Neural cell (in vitro differentiated cells): ENCODE results near the gene DAG1. TPM values are rescaled to one million over a fixed set of nuclear protein-coding genes. Genes with fewer than 3 reads are reported as not detected.

Experiments used
- H2AFZ ChIP-seq: fragments of 200-600, 300-800 bp; sonication (generic), shearing (Covaris generic); 2 replicates; pipeline ENCODE4 v1.6.0; 2014; ENCODE audit warnings: low read depth, mild to moderate bottlenecking, antibody characterized with exemption, low read length, moderate library complexity
- H3F3A ChIP-seq: fragments of 200-600 bp; shearing (Covaris generic); 2 replicates; pipeline ENCODE4 v1.6.1; 2016; ENCODE audit warnings: mild to moderate bottlenecking, moderate library complexity, mixed read lengths, antibody characterized with exemption, low read length; ENCODE audit not compliant: insufficient read depth, poor library complexity, severe bottlenecking
- H3K27ac ChIP-seq: fragments of 200-600, 300-800 bp; sonication (generic), shearing (Covaris generic); 2 replicates; pipeline ENCODE4 v1.5.1; 2014; ENCODE audit warnings: mild to moderate bottlenecking, low read length, moderate library complexity
- H3K27me3 ChIP-seq: fragments of 300-800, 200-600 bp; sonication (generic), shearing (Covaris generic); 2 replicates; pipeline ENCODE4 v1.6.0; 2014; ENCODE audit warnings: mild to moderate bottlenecking, low read depth, low read length, moderate library complexity; ENCODE audit not compliant: insufficient read depth
- H3K36me3 ChIP-seq: fragments of 300-800, 200-600 bp; sonication (generic), shearing (Covaris generic); 2 replicates; pipeline ENCODE4 v1.5.1; 2014; ENCODE audit warnings: mild to moderate bottlenecking, antibody characterized with exemption, low read length, moderate library complexity; ENCODE audit not compliant: insufficient read depth
- H3K4me2 ChIP-seq: fragments of 300-800, 200-600 bp; sonication (generic), shearing (Covaris generic); 2 replicates; pipeline ENCODE4 v1.6.0; 2014; ENCODE audit warnings: mild to moderate bottlenecking, low read length
- H3K4me3 ChIP-seq: fragments of 300-800, 200-600 bp; sonication (generic), shearing (Covaris generic); 2 replicates; pipeline ENCODE4 v1.5.1; 2014; ENCODE audit warnings: mild to moderate bottlenecking, low read length, moderate library complexity
- H3K79me2 ChIP-seq: fragments of 200-600 bp; shearing (Covaris generic); replicated peaks from 2 replicates; pipeline ENCODE4 v1.6.0; 2014; ENCODE audit warnings: mild to moderate bottlenecking, low read length, moderate library complexity; ENCODE audit not compliant: insufficient read depth
- H3K9ac ChIP-seq: fragments of 300-800, 200-600 bp; sonication (generic), shearing (Covaris generic); 2 replicates; pipeline ENCODE4 v1.6.1; 2016; ENCODE audit warnings: mild to moderate bottlenecking, low read length, mixed read lengths
- H3K9me2 ChIP-seq: fragments of 200-600 bp; shearing (Covaris generic); 2 replicates; pipeline ENCODE4 v1.6.1; 2016; ENCODE audit warnings: mild to moderate bottlenecking, low read length, mixed read lengths; ENCODE audit not compliant: insufficient read depth
- H3K9me3 ChIP-seq: fragments of 200-600, 300-800 bp; sonication (generic), shearing (Covaris generic); 2 replicates; pipeline ENCODE4 v1.6.1; 2016; ENCODE audit warnings: mild to moderate bottlenecking, mixed run types, low read length, moderate library complexity, mixed read lengths
- H4K20me1 ChIP-seq: fragments of 200-600 bp; shearing (Covaris generic); 2 replicates; pipeline ENCODE4 v1.6.1; 2016; ENCODE audit warnings: mild to moderate bottlenecking, mixed run types; ENCODE audit not compliant: insufficient read depth
- EP300 ChIP-seq: fragments of 450-650 bp; conservative IDR thresholded peaks from 2 replicates; pipeline ENCODE4 v1.6.1; 2014; ENCODE audit warnings: antibody characterized with exemption, mild to moderate bottlenecking, moderate library complexity; ENCODE audit not compliant: poor library complexity, severe bottlenecking
- EZH2 ChIP-seq: fragments of 200-600, 300-800 bp; shearing (Covaris generic), sonication (generic); IDR thresholded peaks from 2 replicates; pipeline ENCODE4 v1.6.1; 2014; ENCODE audit warnings: antibody characterized with exemption, low read length, borderline replicate concordance, mild to moderate bottlenecking; ENCODE audit not compliant: insufficient read depth, poor library complexity, severe bottlenecking
- MXI1 ChIP-seq: fragments of 450-650 bp; conservative IDR thresholded peaks from 2 replicates; pipeline ENCODE4 v1.6.1; 2014; ENCODE audit warnings: antibody characterized with exemption, mild to moderate bottlenecking; ENCODE audit not compliant: poor library complexity, severe bottlenecking
- POLR2AphosphoS5 ChIP-seq: IDR thresholded peaks from 2 replicates; pipeline ENCODE4 v1.6.1; 2012
- RAD21 ChIP-seq: fragments of 450-650 bp; conservative IDR thresholded peaks from 2 replicates; pipeline ENCODE4 v1.6.1; 2014; ENCODE audit warnings: antibody characterized with exemption, mild to moderate bottlenecking, moderate library complexity
- REST ChIP-seq: IDR thresholded peaks from 2 replicates; pipeline ENCODE4 v1.6.1; 2012; ENCODE audit warnings: borderline replicate concordance
- SMC3 ChIP-seq: fragments of 450-650 bp; conservative IDR thresholded peaks from 2 replicates; pipeline ENCODE4 v1.6.1; 2014; ENCODE audit warnings: antibody characterized with exemption, mild to moderate bottlenecking, moderate library complexity; ENCODE audit not compliant: poor library complexity
- TAF1 ChIP-seq: IDR thresholded peaks from 2 replicates; pipeline ENCODE4 v1.6.1; 2012; ENCODE audit warnings: low read depth
- polyA plus RNA-seq: library from polyadenylated mRNA; depleted of rRNA; stranded (reverse); fragments of >200 nt; gene quantifications from 2 replicates; pipeline ENCODE4 v1.2.3, GENCODE V29; 2014
- TF ChIP-seq, protein P1 (sequence below): fragments of 450-650 bp; IDR thresholded peaks from 2 replicates; pipeline ENCODE4 v1.5.1; 2014; ENCODE audit warnings: antibody characterized with exemption, mild to moderate bottlenecking, moderate library complexity; ENCODE audit not compliant: poor library complexity, severe bottlenecking

DAG1 gene
- polyA plus RNA-seq, 1 donor from 2014 or later, result 14.3 TPM

GRCh38 chr3:49434731-49435130 is 35.3 kb upstream of the DAG1 start:
- TF ChIP-seq EP300 (no peak), REST (no peak), POLR2AphosphoS5 (no peak), EZH2 (no peak), TAF1 (no peak), RAD21 (no peak), MXI1 (no peak), SMC3 (no peak)
- TF ChIP-seq, protein P1, sequence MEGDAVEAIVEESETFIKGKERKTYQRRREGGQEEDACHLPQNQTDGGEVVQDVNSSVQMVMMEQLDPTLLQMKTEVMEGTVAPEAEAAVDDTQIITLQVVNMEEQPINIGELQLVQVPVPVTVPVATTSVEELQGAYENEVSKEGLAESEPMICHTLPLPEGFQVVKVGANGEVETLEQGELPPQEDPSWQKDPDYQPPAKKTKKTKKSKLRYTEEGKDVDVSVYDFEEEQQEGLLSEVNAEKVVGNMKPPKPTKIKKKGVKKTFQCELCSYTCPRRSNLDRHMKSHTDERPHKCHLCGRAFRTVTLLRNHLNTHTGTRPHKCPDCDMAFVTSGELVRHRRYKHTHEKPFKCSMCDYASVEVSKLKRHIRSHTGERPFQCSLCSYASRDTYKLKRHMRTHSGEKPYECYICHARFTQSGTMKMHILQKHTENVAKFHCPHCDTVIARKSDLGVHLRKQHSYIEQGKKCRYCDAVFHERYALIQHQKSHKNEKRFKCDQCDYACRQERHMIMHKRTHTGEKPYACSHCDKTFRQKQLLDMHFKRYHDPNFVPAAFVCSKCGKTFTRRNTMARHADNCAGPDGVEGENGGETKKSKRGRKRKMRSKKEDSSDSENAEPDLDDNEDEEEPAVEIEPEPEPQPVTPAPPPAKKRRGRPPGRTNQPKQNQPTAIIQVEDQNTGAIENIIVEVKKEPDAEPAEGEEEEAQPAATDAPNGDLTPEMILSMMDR, result no peak
- no peak overlapping the region for H2AFZ ChIP-seq
- H3K9me3 ChIP-seq, result no peaks in the 10 kb centered on the region

DNA sequence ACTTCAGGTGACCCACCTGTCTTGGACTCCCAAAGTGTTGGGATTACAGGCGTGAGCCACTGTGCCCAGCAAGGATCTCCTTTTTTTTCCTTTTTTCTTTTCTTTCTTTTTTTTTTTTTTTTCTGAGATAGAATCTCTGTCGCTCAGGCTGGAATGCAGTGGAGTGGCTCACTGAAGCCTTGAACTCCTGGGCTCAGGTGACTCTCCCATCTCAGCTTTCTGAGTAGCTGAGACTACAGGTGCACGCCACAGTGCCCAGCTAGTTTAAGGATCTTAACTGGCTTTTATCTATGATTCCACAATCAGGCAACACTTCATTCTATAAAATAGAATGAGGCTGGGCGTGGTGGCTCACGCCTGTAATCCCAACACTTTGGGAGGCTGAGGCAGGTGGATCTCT is 24.7 kb upstream of the DAG1 start:
- Histone ChIP-seq H3K27ac (no peak overlapping the region), H4K20me1 (no peaks in the 10 kb centered on the region), H3K9ac (no peak overlapping the region), H3K36me3 (no peaks in the 10 kb centered on the region), H2AFZ (no peak overlapping the region), H3K4me2 (no peak overlapping the region), H3K9me3 (no peaks in the 10 kb centered on the region), H3F3A (no peaks in the 10 kb centered on the region), H3K27me3 (no peaks in the 10 kb centered on the region), H3K79me2 (no peaks in the 10 kb centered on the region), H3K9me2 (no peaks in the 10 kb centered on the region), H3K4me3 (no peak overlapping the region)
- TF ChIP-seq EP300 (no peak), REST (no peak), SMC3 (no peak), MXI1 (no peak), EZH2 (no peak), TAF1 (no peak), POLR2AphosphoS5 (no peak), RAD21 (no peak)
- TF ChIP-seq, protein P1, result no peak

More at GRCh38 chr3:49434731-49435130, 35.3 kb upstream of the DAG1 start:
- Histone ChIP-seq H3K79me2 (no peaks in the 10 kb centered on the region), H4K20me1 (no peaks in the 10 kb centered on the region), H3K27ac (no peak overlapping the region), H3K4me2 (no peak overlapping the region), H3K4me3 (no peak overlapping the region), H3F3A (no peaks in the 10 kb centered on the region), H3K9ac (no peak overlapping the region), H3K9me2 (no peaks in the 10 kb centered on the region), H3K36me3 (no peaks in the 10 kb centered on the region), H3K27me3 (no peaks in the 10 kb centered on the region)
